Melanocyte of skin (primary cell): ENCODE measurements around the gene DMTF1. TPM values are rescaled to one million over a fixed set of nuclear protein-coding genes. Genes with fewer than 3 reads are reported as not detected.

Source experiments
- small RNA-seq, 2 donors: library from RNA; depleted of rRNA; stranded (forward); fragments of <200 nt; gene quantifications; one replicate each; pipeline ENCODE3, GENCODE V24; 2012
- total RNA-seq, 2 donors: library from RNA; depleted of rRNA; stranded (reverse); fragments of >200 nt; gene quantifications; 2 replicates each; pipeline ENCODE4 v1.2.3, GENCODE V29; 2012

DMTF1 gene
- 10 to 100 TPM; 41.0 to 51.0 TPM for total RNA-seq

GRCh38 chr7:87152112-87152896 lies at the start of gene DMTF1:
TSS of gene DMTF1 (plus strand) at chr7:87152453. CDS start at chr7:87164942, 12,489 bp downstream.

GRCh38 chr7:87219545-87220025 lies 67.3 kb downstream of the DMTF1 start, which contains the start of gene TMEM243:
TSS of gene TMEM243 (minus strand) at chr7:87219732. CDS start at chr7:87219503, 229 bp downstream.

Small RNAs within 50 kb of the gene (small RNA-seq; reads per million reads assigned to genes)
- 0 reads per million in 2 donors for gene RF00019
- gene RF02271: 0 reads per million in 2 donors

Other genes with a start within 250 kb of the DMTF1 start
- gene ELAPOR2, start 92.8 kb upstream of the DMTF1 start, total RNA-seq: 1 to 10 TPM; 2.3 to 3.1 TPM
- 10 to 100 TPM; 12.7 to 26.3 TPM for gene TMEM243, start 67.3 kb downstream of the DMTF1 start, total RNA-seq
- 10 to 100 TPM; 14.0 to 14.8 TPM for gene CROT, start 193.2 kb downstream of the DMTF1 start, total RNA-seq